ENCODE results near the gene CCDC92.

- no peak for TF ChIP-seq CTCF (IDR thresholded peaks at IDR 0.05; ENCODE audit: control extremely low read depth in 1 of 3, insufficient read depth in 1 of 3, low read depth in 1 of 3, low read length in 3 of 3)
- no peak for TF ChIP-seq ATF3 (IDR thresholded peaks at IDR 0.05; ENCODE audit: insufficient read depth, low read depth, low read length)
- no peak for TF ChIP-seq POLR2A (IDR thresholded peaks at IDR 0.05; ENCODE audit: control extremely low read depth in 1 of 2, low read depth in 2 of 2, low read length in 2 of 2)
- TF ChIP-seq KDM1A (IDR thresholded peaks at IDR 0.05; ENCODE audit: borderline replicate concordance, low read length): no peak
- no peak for TF ChIP-seq GABPA (IDR thresholded peaks at IDR 0.05; ENCODE audit: borderline replicate concordance, insufficient read depth, low read length)
- TF ChIP-seq ATF2 (IDR thresholded peaks at IDR 0.05; ENCODE audit: low read length): no peak
These were observed 22.9 kb downstream of the CCDC92 start for GRCh38 chr12:123949770-123950165.
